Neural cell (in vitro differentiated cells): ENCODE measurements around the gene HIVEP3.

Experiments
- CTCF ChIP-seq: fragments of 450-650 bp; IDR thresholded peaks from 2 replicates; pipeline ENCODE4 v1.5.1; 2014; ENCODE audit warnings: antibody characterized with exemption, mild to moderate bottlenecking, moderate library complexity; ENCODE audit not compliant: poor library complexity, severe bottlenecking
- POLR2AphosphoS5 ChIP-seq: IDR thresholded peaks from 2 replicates; pipeline ENCODE4 v1.6.1; 2012
- REST ChIP-seq: IDR thresholded peaks from 2 replicates; pipeline ENCODE4 v1.6.1; 2012; ENCODE audit warnings: borderline replicate concordance

- TF ChIP-seq POLR2AphosphoS5 (no peak), CTCF (no peak), REST (no peak)
Observed at GRCh38 chr1:41868241-41868998, 50.3 kb downstream of the HIVEP3 start.
